Fibroblast of pulmonary artery (primary cell): ENCODE measurements around the gene ZSCAN20.
"Not testable (repeated sequence)": the region's sequence is repeated elsewhere in the genome, so short reads cannot be mapped to it uniquely, and the experiment has no call there.

ENCODE experiments used
- DNase-seq: peaks from one replicate; pipeline ENCODE4 v3.0.0-alpha.2; 2010; ENCODE audit warnings: low read depth
- H3K4me3 ChIP-seq: replicated peaks from 2 replicates; pipeline ENCODE4 v1.5.1; 2011; ENCODE audit warnings: low read depth, mild to moderate bottlenecking, control low read depth, low read length, moderate library complexity
- CTCF ChIP-seq: IDR thresholded peaks from 2 replicates; pipeline ENCODE4 v1.5.1; 2011; ENCODE audit warnings: mild to moderate bottlenecking, control low read depth, low read length, inconsistent platforms; ENCODE audit errors: missing control alignments

Gene ZSCAN20

DNA sequence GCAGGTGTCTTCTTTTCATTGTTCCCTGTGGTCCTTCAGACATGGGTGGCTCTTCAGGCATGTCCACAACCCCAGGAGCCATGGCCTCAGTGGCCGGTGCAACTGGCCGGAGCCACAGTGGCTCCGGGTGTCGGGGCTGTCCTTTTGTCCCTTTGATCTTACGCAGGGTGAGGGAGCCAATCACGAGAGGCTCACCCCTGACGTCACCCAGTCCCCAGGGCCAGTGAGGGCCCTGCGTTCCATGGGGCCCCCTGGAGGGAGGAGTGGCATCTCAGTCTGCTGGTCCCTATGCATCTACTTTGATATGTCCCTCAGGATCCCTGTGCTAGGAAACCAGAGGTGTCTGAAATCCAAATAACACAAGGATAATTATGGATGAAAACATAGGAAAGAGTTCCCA, 29.3 kb downstream of the ZSCAN20 start:
- no peak for TF ChIP-seq CTCF
- H3K4me3 ChIP-seq = no peak overlapping the region
- no peak for DNase-seq

DNA sequence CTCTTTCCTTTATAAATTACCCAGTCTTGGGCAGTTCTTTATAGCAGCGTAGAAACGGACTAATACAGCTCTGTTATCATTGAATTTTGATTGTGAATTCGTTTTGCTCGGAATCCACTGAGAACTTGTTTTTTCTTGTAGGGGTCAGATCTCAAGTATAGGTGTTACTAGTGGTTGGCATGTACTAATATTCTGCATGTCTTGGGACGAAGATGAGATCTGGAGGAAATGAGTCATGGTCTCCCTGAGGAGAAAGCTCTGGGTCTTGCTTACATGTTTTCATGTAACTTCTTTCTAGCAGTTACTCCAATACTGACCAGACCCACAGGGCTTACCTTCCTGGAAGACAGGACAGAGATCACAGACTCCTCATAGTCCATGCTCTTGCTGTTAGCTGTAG, 30.3 kb downstream of the ZSCAN20 start:
- peak; percentile 31 for DNase-seq
- TF ChIP-seq CTCF = no peak
- H3K4me3 ChIP-seq = no peak overlapping the region

DNA sequence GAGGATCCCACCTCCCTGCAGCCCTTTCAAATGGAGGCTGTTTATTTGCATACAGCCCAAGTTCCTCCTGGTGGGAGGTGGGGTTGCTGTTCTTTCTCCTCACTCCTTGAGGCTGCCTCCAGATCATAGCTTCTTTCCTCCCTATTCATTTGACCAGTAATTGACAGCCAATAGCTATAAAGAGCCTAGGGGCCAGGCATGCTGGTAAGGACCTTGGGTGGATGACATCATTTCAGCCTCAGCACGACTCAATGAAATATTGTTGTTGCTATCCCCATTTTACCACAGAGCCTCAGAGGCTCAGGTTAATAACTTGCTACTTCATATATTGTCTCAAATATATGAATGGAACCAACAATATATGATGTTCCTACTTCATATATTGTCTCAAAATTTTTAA, 31.1 kb downstream of the ZSCAN20 start:
- H3K4me3 ChIP-seq = no peak overlapping the region
- no peak for DNase-seq
- no peak for TF ChIP-seq CTCF

DNA sequence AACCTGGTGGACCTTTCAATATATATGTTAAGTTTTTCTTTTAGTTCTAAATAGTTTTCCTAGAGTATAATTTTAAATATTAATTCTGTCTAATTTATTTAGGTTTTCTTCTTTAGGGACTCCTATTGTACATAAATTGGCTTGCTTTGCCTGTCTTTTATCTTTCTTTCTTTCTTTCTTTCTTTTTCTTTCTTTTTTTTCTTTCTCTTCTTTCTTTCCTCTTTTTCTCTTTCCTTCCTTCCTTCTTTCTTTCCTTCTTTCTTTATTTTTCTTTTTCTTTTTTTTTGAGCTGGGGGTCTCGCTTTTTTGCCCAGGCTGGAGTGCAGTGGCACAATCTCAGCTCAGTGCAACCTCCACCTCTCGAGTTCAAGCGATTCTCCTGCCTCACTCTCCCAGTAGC, 35.2 kb downstream of the ZSCAN20 start:
- no peak for TF ChIP-seq CTCF

GRCh38 chr1:33508151-33508550, 35.7 kb downstream of the ZSCAN20 start:
- no peak for TF ChIP-seq CTCF
- H3K4me3 ChIP-seq = no peak overlapping the region
- DNase-seq = no peak

More for the DNA sequence above, 35.2 kb downstream of the ZSCAN20 start:
- H3K4me3 ChIP-seq = no peak overlapping the region
- DNase-seq = no peak

- DNase-seq, H3K4me3 ChIP-seq: not testable (repeated sequence)
Measured at GRCh38 chr1:33509276-33509675, 36.8 kb downstream of the ZSCAN20 start.

DNA sequence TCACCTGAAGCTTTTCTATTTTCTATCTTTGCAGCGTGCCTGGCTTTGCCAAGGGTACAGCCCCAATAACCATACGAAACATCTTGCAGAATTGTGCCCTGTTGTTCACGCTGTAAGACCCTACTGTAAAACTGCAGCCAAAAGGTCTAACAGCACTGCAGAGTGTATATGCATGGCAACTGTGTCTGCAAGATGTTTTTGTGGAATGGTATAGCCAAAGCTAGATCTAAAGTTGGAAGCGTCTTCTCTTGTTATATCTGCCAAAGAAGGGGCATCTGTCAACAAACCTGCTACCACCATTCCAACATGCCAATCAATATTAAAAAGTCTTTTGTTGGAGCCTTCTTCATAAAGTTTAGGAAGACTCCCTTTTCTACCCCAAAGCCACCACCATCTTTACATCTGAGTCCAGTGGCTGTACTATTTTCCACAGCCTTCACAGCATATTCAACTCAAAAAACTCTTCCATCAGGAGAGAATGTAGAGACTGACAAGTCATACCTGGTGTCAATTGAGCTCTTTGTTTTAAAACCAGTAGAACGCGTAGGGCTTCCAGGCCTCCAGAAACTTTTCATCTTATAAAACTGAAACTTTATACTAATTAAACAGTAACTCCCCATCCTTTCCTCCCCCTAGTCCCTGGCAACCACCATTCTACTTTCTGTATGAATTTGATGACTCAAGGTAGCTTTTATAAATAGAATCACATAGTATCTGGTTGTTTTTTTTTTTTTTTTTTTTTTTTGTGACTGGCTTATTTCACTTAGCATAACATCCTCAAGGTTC, 40.0 kb downstream of the ZSCAN20 start:
- no peak for TF ChIP-seq CTCF
- H3K4me3 ChIP-seq = no peak overlapping the region
- DNase-seq = no peak
